Measurements from ENCODE around the gene ROBO4.

Gene ROBO4

GRCh38 chr11:124872741-124873140 lies 24.9 kb downstream of the ROBO4 start:
- no peak for DNase-seq

GRCh38 chr11:124872280-124872679 lies 25.4 kb downstream of the ROBO4 start:
- DNase-seq = no peak

GRCh38 chr11:124870430-124870829 lies 27.2 kb downstream of the ROBO4 start:
- DNase-seq = no peak

GRCh38 chr11:124869856-124870387 lies 27.7 kb downstream of the ROBO4 start:
- no peak for DNase-seq

- DNase-seq = no peak
Observed at GRCh38 chr11:124869331-124869730, 28.3 kb downstream of the ROBO4 start.

- no peak for DNase-seq
Observed at GRCh38 chr11:124868331-124869274, 29.1 kb downstream of the ROBO4 start.

- no peak for DNase-seq
Observed at GRCh38 chr11:124867700-124868099, 30.0 kb downstream of the ROBO4 start.

- no peak for DNase-seq
Observed at GRCh38 chr11:124865902-124866851, 31.5 kb downstream of the ROBO4 start.

- DNase-seq = no peak
Observed at GRCh38 chr11:124865181-124865901, 32.3 kb downstream of the ROBO4 start, which contains the start of gene ROBO3. ROBO3 (plus strand) TSS chr11:124865432; CDS start chr11:124865578, 146 bp downstream.

- DNase-seq = no peak
Observed at GRCh38 chr11:124864892-124865180, 32.8 kb downstream of the ROBO4 start.

GRCh38 chr11:124864176-124864891 lies 33.3 kb downstream of the ROBO4 start:
- DNase-seq = no peak

- DNase-seq = no peak
Observed at GRCh38 chr11:124863826-124864165, 33.9 kb downstream of the ROBO4 start.

GRCh38 chr11:124863137-124863825 lies 34.4 kb downstream of the ROBO4 start:
- no peak for DNase-seq

- DNase-seq = no peak
Observed at GRCh38 chr11:124861670-124862069, 36.0 kb downstream of the ROBO4 start.

GRCh38 chr11:124859171-124859570 lies 38.5 kb downstream of the ROBO4 start:
- no peak for DNase-seq

- DNase-seq = no peak
Observed at GRCh38 chr11:124846070-124846673, 51.5 kb downstream of the ROBO4 start.

GRCh38 chr11:124844664-124845079 lies 53.0 kb downstream of the ROBO4 start:
- DNase-seq = no peak

- DNase-seq = no peak
Observed at GRCh38 chr11:124843616-124843910, 54.1 kb downstream of the ROBO4 start.

GRCh38 chr11:124842305-124842704 lies 55.4 kb downstream of the ROBO4 start:
- no peak for DNase-seq

- no peak for DNase-seq
Observed at GRCh38 chr11:124841840-124842239, 55.8 kb downstream of the ROBO4 start.

GRCh38 chr11:124841201-124841600 lies 56.5 kb downstream of the ROBO4 start:
- no peak for DNase-seq

Measured in NCI-H1436 treated with DMSO at 0.1 percent for 48 hours (cell line).